Astrocyte of the cerebellum (primary cell): ENCODE measurements around the gene ATXN1.
A peak's percentile ranks its signal among the peaks of the same experiment; 100 is the strongest.
"Not testable (repeated sequence)": the region's sequence is repeated elsewhere in the genome, so short reads cannot be mapped to it uniquely, and the experiment has no call there.

Experiments used
- DNase-seq: peaks from one replicate; pipeline ENCODE4 v3.0.0-alpha.2; 2011; ENCODE audit warnings: low read depth
- H3K4me3 ChIP-seq: 2 replicates; pipeline ENCODE4 v1.5.1; 2011; ENCODE audit warnings: mild to moderate bottlenecking, low read depth, low read length, moderate library complexity
- in situ Hi-C: cut with HindIII; loops from 2 replicates; pipeline ENCODE4 v1.10.0; 2017; ENCODE audit warnings: low sequenced_read_pairs
- TF ChIP-seq, protein P1 (sequence below): IDR thresholded peaks from 2 replicates; pipeline ENCODE4 v1.5.1; 2012; ENCODE audit warnings: low read length, low read depth, moderate library complexity, mild to moderate bottlenecking; ENCODE audit errors: missing control alignments

The ATXN1 gene

DNA sequence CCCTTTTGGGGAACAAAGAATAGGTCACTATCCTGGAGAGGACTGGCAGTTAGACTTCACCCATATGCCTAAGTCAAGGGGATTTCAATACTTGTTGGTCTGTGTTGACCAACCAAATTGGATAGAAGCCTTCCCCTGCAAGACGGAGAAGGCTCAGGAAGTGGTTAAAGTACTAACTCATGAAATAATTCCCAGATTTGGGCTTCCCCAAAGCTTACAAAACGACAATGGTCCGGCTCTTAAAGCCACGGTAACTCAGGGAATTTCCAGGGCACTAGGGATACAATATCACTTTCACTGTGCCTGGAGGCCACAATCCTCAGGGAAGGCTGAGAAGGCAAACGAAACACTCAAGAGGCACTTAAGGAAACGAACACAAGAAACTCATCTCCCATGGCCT is 299.8 kb downstream of the ATXN1 start:
- no peak for DNase-seq
- in situ Hi-C loops, result no loop called here
- no peak overlapping the region for H3K4me3 ChIP-seq
- TF ChIP-seq, protein P1, sequence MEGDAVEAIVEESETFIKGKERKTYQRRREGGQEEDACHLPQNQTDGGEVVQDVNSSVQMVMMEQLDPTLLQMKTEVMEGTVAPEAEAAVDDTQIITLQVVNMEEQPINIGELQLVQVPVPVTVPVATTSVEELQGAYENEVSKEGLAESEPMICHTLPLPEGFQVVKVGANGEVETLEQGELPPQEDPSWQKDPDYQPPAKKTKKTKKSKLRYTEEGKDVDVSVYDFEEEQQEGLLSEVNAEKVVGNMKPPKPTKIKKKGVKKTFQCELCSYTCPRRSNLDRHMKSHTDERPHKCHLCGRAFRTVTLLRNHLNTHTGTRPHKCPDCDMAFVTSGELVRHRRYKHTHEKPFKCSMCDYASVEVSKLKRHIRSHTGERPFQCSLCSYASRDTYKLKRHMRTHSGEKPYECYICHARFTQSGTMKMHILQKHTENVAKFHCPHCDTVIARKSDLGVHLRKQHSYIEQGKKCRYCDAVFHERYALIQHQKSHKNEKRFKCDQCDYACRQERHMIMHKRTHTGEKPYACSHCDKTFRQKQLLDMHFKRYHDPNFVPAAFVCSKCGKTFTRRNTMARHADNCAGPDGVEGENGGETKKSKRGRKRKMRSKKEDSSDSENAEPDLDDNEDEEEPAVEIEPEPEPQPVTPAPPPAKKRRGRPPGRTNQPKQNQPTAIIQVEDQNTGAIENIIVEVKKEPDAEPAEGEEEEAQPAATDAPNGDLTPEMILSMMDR, result no peak

DNA sequence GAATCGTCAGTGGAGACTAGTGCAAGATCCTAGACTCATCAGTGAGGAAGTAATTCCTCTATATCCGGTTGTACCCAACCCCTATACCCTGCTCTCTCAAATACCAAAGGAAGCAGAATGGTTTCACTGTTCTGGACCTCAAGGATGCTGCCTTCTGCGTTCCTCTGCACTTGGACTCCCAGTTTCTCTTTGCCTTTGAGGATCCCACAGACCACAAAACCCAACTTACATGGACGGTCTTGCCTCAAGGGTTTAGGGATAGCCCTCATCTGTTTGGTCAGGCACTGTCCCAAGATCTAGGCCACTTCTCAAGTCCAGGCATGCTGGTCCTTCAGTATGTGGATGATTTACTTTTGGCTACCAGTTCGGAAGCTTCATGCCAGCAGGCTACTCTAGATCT is 301.8 kb downstream of the ATXN1 start:
- DNase-seq, in situ Hi-C loops, H3K4me3 ChIP-seq: not testable (repeated sequence)

DNA sequence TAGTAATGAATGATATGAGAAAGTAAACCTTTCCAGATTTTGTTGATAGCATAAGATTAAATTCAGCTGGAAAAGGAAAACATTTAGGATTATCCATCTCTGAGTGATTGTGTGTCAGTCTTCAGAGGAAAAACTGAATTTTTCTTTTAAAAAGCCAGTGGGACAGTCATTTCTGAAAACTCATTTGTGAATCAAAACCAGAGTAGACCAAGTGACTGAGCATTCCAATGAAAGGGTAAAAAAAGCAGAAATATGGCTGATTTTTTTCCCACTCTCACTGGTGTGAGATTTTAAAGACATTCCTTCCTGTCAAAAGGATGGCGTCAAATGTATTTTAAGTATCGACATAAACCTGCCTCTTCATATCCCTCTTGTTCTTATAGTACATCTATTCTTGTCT is 308.9 kb downstream of the ATXN1 start:
- in situ Hi-C loops, result no loop called here

DNA sequence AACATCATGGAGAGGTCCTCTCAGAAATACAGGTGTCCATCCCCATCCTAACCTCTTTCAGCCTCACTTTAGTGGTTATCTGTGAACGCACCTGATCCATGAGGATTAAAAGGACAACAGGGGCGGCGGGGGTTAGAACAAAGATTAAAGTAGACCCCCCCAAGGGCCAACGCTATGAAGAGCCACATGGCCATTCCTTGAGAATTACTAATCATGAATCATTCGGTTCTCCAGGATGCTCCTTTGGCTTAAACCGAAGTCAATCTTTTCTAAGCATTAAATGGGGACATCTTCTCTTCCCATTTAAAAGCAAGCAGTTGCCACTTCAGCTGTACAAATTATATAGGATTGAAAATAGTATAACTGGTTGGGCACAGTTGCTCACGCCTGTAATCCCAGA is 310.4 kb downstream of the ATXN1 start:
- H3K4me3 ChIP-seq, result no peak overlapping the region
- DNase-seq, result no peak
- TF ChIP-seq, protein P1, result no peak
- in situ Hi-C loops, result no loop called here

More for the DNA sequence above, 308.9 kb downstream of the ATXN1 start:
- TF ChIP-seq, protein P1, result no peak
- H3K4me3 ChIP-seq, result no peak overlapping the region
- no peak for DNase-seq

DNA sequence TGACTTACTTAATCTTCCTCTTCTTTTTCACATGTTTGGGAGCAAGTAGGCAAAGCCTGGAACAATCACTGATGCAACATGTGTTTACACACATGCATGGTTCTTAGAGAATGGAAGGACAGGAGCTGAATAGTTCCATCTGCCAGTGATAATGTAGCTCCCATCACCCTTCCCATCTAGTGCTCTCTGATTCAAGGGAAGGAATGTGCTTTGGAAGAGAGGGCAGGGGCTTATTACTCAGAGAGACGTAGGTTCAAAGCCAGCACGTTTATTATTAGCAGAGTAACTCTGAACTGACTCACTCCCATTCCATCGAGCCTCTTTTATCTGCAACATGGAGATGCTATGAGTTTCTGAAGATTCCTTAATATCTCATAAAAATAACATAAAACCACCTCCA is 311.0 kb downstream of the ATXN1 start:
- DNase-seq, result no peak
- H3K4me3 ChIP-seq, result no peak overlapping the region
- TF ChIP-seq, protein P1, result no peak
- in situ Hi-C loops, result no loop called here

DNA sequence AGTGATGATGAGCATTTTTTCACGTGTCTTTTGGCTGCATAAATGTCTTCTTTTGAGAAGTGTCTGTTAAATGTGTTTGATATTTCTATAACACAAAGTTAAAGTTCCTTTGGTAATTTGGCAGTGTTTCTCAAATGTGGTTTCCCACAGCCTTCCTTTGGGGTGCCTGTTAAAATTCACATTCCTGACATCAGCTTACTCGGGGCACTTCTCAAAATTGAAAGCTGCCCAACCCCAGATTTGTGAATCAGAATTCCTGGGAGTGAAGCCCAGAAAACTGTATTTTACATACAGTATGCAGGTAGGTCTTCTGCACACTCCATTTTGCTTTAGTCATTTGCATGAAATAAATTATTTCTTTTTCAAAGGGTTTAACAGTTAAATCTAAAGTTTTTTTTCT is 315.0 kb downstream of the ATXN1 start:
- H3K4me3 ChIP-seq, result no peak overlapping the region
- peak; percentile 76 for DNase-seq
- in situ Hi-C loops, result no loop called here
- TF ChIP-seq, protein P1, result no peak

DNA sequence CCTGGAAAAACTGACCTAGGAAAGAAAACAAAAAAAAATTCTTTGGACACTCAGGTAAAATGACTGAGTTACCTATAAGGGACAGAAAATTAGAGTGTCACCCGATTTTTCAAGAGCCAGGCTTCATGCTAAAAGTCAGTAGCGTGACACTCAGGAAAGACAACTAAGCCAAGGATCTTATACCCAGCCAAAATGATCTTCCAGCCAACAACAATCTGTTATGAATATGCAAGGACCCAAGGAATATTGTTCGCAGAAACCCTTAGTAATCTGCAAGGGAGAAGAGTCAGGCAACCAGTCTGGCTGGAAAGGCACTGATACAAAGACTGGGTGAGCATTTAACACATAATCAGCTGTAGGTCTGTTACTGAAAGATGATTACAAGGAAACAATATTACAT is 319.2 kb downstream of the ATXN1 start:
- H3K4me3 ChIP-seq, result no peak overlapping the region
- TF ChIP-seq, protein P1, result no peak
- no peak for DNase-seq
- in situ Hi-C loops, result no loop called here
